ACC112 (cell line): ENCODE data around the gene PRKAR2A.

ENCODE experiments used
- H2AFZ ChIP-seq: fragments of 200-600 bp; sonication (generic); one replicate; pipeline ENCODE4 v1.6.0; 2017; ENCODE audit warnings: antibody characterized with exemption, low read length; ENCODE audit not compliant: unreplicated experiment
- H3K27ac ChIP-seq: fragments of 200-600 bp; sonication (generic); 2 replicates; pipeline ENCODE4 v1.5.1; 2014; ENCODE audit warnings: low read depth, mild to moderate bottlenecking, antibody characterized with exemption, low read length, moderate library complexity
- H3K27me3 ChIP-seq: fragments of 200-600 bp; sonication (generic); 2 replicates; pipeline ENCODE4 v1.6.1; 2014; ENCODE audit warnings: mild to moderate bottlenecking, antibody characterized with exemption, low read length, moderate library complexity, mixed read lengths; ENCODE audit not compliant: insufficient read depth
- H3K36me3 ChIP-seq: fragments of 200-600 bp; sonication (generic); 2 replicates; pipeline ENCODE4 v1.6.1; 2016; ENCODE audit warnings: mild to moderate bottlenecking, antibody characterized with exemption, low read length, moderate library complexity, mixed read lengths; ENCODE audit not compliant: insufficient read depth
- H3K4me1 ChIP-seq: fragments of 200-600 bp; sonication (generic); one replicate; pipeline ENCODE4 v1.6.1; 2016; ENCODE audit warnings: low read length, mixed read lengths; ENCODE audit not compliant: insufficient read depth, unreplicated experiment, control insufficient read depth
- H3K4me3 ChIP-seq: fragments of 200-600 bp; sonication (generic); 2 replicates; pipeline ENCODE4 v1.5.1; 2014; ENCODE audit warnings: mild to moderate bottlenecking, low read depth, low read length
- H3K79me2 ChIP-seq: fragments of 200-600 bp; sonication (generic); one replicate; pipeline ENCODE4 v1.6.0; 2016; ENCODE audit warnings: low read length; ENCODE audit not compliant: control insufficient read depth, unreplicated experiment, insufficient read depth

PRKAR2A gene

DNA sequence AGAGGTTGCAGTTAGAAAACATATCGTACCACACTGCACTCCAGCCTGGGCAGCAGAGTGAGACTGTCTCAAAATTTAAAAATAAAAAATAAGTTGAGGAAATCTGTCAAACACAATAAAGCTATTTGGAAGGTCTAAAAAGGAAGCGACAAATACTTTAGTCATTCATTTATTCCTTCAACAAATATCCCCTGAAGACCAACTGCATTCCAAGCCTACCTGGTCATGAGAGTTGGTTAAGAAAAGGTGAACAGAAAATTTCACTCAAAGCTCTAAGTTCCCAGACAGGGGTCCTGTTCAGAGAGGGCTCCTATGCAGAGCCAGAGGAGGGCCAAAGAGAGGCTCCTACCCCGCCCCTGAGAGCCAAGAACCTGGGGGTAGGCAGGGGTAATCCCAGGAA, 15.4 kb upstream of the PRKAR2A start:
- Histone ChIP-seq H3K4me1 (peaks cover 10% of the 10 kb centered on the region), H2AFZ (no peak overlapping the region)

DNA sequence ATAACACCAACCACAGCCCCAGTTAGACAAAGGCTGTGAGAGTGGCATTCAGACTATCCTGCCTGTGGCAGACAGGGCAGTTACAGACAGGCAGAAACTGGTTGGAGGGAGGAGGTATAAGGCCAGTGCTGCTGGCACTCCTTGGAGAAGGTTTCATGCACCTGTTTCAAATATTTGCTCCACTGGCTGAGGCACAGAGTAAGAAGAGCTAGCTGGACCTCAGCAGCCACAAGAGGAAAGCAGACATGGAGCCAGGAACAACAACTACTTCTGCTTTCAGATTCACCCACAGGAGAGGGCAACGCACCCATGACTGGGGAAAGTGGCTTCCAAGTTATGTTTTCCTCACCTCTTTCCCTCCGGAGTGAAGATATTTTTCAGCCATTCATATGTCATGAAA, 11.5 kb upstream of the PRKAR2A start:
- H3K36me3 ChIP-seq = no peaks in the 10 kb centered on the region
- H3K79me2 ChIP-seq = no peaks in the 10 kb centered on the region
- H3K4me1 ChIP-seq = peaks cover 10% of the 10 kb centered on the region
- H3K27ac ChIP-seq = no peak overlapping the region
- H3K27me3 ChIP-seq = no peaks in the 10 kb centered on the region
- no peak overlapping the region for H3K4me3 ChIP-seq
- no peak overlapping the region for H2AFZ ChIP-seq

More for the DNA sequence above, 15.4 kb upstream of the PRKAR2A start:
- Histone ChIP-seq H3K27ac (no peak overlapping the region), H3K4me3 (no peak overlapping the region), H3K36me3 (no peaks in the 10 kb centered on the region), H3K79me2 (no peaks in the 10 kb centered on the region), H3K27me3 (no peaks in the 10 kb centered on the region)

- no peak overlapping the region for H3K27ac ChIP-seq
Observed at GRCh38 chr3:48858709-48859108, 11.0 kb upstream of the PRKAR2A start.

DNA sequence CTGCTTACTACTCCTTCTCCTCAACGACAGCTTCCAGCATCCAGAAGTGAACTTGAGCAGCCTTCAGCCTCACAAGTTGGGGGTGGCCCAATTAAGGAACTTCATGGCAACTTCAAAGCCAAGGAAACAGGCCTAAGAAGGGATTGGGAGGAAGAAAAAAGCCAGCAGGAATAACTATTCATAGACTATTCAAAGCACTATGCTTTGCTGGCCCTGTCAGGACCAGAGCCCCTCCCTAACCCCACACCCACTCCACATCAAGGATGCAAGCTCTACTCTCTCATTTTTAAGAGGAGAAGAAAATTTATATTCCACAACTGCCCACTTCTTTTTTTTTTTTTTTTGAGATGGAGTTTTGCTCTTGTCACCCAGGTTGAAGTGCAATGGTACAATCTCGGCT, 10.0 kb upstream of the PRKAR2A start:
- H3K4me1 ChIP-seq = peaks cover 3% of the 10 kb centered on the region
- H3K79me2 ChIP-seq = no peaks in the 10 kb centered on the region
- H2AFZ ChIP-seq = no peak overlapping the region
- H3K36me3 ChIP-seq = no peaks in the 10 kb centered on the region
- H3K4me3 ChIP-seq = no peak overlapping the region
- no peak overlapping the region for H3K27ac ChIP-seq
- H3K27me3 ChIP-seq = no peaks in the 10 kb centered on the region

More at GRCh38 chr3:48858709-48859108, 11.0 kb upstream of the PRKAR2A start:
- Histone ChIP-seq H3K79me2 (no peaks in the 10 kb centered on the region), H3K4me3 (no peak overlapping the region), H3K27me3 (no peaks in the 10 kb centered on the region), H2AFZ (no peak overlapping the region), H3K4me1 (peaks cover 10% of the 10 kb centered on the region), H3K36me3 (no peaks in the 10 kb centered on the region)

GRCh38 chr3:48856469-48856868, 8.8 kb upstream of the PRKAR2A start:
- Histone ChIP-seq H3K27ac (no peak overlapping the region), H3K79me2 (no peaks in the 10 kb centered on the region), H3K36me3 (no peaks in the 10 kb centered on the region), H3K27me3 (no peaks in the 10 kb centered on the region), H3K4me1 (no peaks in the 10 kb centered on the region), H2AFZ (no peak overlapping the region), H3K4me3 (no peak overlapping the region)

GRCh38 chr3:48855681-48856447, 8.2 kb upstream of the PRKAR2A start:
- Histone ChIP-seq H2AFZ (no peak overlapping the region), H3K4me3 (no peak overlapping the region), H3K27ac (no peak overlapping the region), H3K27me3 (no peaks in the 10 kb centered on the region), H3K36me3 (no peaks in the 10 kb centered on the region), H3K4me1 (no peaks in the 10 kb centered on the region), H3K79me2 (no peaks in the 10 kb centered on the region)

DNA sequence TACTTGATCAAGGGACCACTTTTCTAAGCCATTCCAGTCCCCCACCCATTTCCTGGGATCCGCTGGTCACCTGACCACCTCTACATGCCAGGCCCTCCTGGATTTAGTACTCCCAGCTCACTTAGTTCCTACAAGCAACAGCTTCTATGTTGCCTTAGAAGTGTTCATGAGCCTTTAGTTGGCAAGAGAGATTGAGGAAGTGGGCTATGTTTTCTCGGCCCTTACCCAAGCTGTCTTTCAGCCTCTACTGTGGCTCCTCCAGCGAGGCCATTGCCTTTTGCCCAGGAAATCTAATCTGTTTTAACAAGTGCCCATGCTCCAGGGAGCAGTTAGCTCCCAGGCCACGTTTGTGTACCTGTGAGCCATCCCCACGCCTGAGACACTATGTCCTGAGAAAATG, 4.5 kb upstream of the PRKAR2A start:
- no peaks in the 10 kb centered on the region for H3K27me3 ChIP-seq
- H3K36me3 ChIP-seq = no peaks in the 10 kb centered on the region
- no peaks in the 10 kb centered on the region for H3K79me2 ChIP-seq
- H2AFZ ChIP-seq = no peak overlapping the region
- no peak overlapping the region for H3K4me3 ChIP-seq
- no peaks in the 10 kb centered on the region for H3K4me1 ChIP-seq
- no peak overlapping the region for H3K27ac ChIP-seq

DNA sequence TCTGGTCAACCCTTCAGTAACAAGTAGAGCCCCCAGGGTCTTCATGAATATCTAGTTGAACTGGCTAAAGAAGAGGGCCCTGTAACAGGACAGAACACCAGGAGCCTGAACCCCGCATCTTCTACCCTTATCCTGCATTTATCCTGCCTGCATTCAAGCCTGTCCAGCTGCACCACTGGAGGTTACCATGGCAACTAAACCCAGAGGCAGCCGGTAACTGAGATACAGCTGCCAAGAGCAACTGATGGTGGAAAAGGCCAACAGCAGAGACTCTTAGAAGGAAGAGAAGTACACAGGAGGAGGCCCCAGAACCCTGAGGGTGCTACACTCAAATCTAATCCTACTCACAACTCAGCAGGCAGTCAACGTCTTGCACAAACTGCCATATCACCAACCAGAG, 3.7 kb upstream of the PRKAR2A start:
- Histone ChIP-seq H3K4me3 (no peak overlapping the region), H2AFZ (no peak overlapping the region), H3K79me2 (peaks cover 5% of the 10 kb centered on the region), H3K36me3 (no peaks in the 10 kb centered on the region), H3K27me3 (no peaks in the 10 kb centered on the region), H3K4me1 (peaks cover 2% of the 10 kb centered on the region), H3K27ac (no peak overlapping the region)

DNA sequence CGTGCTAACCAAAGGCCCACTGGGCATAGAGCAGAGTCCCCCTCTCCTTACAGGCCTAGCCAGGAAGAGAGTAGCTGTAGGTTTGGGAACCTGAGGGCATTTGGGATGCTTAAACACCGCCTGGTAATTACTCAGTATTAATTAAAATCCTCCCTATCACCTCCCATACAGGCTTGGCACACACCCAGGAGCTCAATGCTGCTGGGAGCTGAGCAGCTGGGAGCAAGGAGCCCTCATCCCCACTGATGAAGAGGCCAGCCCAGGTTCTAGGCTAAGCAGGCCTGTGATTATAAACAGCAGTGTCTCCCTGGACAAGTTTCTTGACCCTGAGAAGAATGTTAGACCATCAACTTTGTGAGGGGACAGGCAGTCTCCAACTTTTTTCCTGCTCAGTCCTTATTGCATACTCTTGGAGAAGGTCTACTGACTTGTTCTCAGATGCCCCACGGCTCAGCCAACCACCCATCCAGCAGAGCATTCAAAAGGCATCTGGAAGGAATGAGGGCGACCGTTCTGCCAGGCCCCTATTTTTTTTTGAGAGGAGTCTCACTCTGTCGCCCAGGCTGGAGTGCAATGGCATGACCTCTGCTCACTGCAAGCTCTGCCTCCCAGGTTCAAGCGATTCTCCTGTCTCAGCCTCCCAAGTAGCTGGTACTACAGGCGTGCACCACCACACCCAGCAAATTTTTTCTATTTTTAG, 1.3 kb upstream of the PRKAR2A start:
- Histone ChIP-seq H3K27me3 (no peaks in the 10 kb centered on the region), H3K79me2 (peaks cover 21% of the 10 kb centered on the region), H3K36me3 (no peaks in the 10 kb centered on the region), H3K27ac (no peak overlapping the region), H3K4me3 (no peak overlapping the region), H2AFZ (no peak overlapping the region), H3K4me1 (peaks cover 15% of the 10 kb centered on the region)

DNA sequence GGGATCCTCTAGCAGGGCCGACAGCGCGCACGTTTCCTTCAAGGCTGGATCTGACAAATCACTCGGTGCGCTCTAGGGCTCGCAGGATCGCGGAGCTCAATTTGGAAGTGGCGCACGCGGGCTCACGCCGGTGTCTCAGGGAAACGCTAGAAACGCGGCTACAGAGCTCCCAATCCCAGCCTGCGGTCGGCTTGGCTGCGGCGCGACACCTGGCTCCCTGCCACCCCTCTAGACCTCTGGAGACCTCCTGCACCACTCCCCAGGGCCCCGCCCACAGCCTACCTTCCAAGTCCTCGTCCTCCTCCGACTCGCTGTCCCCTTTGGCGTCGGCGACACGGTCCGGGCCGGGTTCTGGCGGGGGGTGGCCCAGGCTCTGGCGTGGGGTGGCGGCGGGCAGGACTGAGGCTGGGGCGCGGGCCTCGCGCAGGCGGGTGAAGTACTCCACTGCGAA, 596 bp downstream of the PRKAR2A start:
- Histone ChIP-seq H3K79me2 (peaks cover 21% of the 10 kb centered on the region), H3K4me3 (peak overlapping the region; percentile 82)

DNA sequence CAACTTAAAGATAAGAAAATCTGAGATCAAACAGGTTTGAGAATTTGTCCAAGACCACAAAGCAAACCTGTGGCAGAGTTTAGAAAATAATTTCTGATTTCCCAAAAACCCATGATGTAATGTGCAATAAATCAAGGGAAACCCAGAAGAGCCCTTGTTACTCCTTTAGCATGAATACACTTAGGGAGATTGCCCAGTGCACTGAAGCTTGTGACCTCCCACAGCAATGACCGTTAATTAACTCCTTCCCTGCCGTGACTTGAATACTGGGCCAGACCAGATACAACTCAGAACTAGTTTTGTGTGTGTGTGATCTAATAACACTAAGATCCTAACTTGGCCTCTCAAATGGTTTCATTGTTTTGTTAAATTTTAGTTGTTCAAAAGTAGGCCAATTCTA, 2.5 kb downstream of the PRKAR2A start:
- H3K79me2 ChIP-seq = peaks cover 28% of the 10 kb centered on the region
- H3K27ac ChIP-seq = no peak overlapping the region
- H3K4me1 ChIP-seq = peaks cover 15% of the 10 kb centered on the region
- no peak overlapping the region for H2AFZ ChIP-seq
- peak overlapping the region; percentile 82 for H3K4me3 ChIP-seq
- no peaks in the 10 kb centered on the region for H3K36me3 ChIP-seq
- H3K27me3 ChIP-seq = no peaks in the 10 kb centered on the region

More for the DNA sequence above, 596 bp downstream of the PRKAR2A start:
- Histone ChIP-seq H3K27ac (peak overlapping the region; percentile 46; the same call in 1 of the 2 replicates), H3K4me1 (peaks cover 15% of the 10 kb centered on the region), H3K27me3 (no peaks in the 10 kb centered on the region), H3K36me3 (no peaks in the 10 kb centered on the region), H2AFZ (peak overlapping the region; percentile 72)
